Measurements from ENCODE around the gene PRPF19.

The PRPF19 gene

DNA sequence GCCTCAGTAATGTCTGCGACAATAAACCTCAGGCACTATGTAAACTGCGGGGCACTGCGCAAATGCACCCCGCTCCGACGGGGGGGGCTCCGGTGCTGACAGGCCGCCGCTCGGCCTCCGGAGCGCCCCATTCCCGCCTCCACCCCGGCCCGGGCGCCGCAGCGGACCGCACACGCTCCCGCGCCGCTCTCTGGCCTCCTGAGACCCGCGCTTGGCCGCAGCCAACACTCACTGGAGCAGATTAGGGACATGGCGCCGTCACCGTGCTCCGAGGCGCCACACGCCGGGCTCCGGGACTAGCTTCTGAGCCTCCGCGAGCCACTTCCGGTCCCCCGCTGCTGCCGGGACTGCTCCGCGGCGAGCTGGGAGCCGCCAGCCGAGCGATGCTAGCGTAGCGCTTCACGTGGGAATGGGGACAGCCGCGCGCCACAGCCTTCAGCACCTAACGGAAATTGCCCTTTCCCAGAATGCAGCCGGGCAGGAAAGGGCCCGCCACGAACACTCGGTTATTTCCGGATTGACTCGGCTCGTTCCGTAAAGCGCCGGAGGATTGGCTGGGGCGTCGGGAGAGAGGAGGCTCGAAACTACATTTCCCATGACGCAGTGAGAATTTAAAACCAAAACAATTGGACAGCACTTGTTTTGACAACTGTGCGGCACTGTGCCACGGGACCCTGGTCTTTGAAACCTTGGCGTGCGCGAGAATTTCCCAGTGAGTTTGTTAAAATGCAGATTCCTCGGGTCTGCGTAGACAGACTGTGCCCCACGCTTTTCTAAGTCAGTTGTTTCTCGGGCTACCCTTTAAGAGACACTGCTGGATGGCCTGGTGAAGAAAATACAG, at the start of gene PRPF19:
Gene PRPF19, minus strand, starts transcription at position 454 of the 841 bp plus-strand sequence. Its CDS starts 203 bp downstream, at position 251.
- DNase-seq: peak; percentile 97

DNA sequence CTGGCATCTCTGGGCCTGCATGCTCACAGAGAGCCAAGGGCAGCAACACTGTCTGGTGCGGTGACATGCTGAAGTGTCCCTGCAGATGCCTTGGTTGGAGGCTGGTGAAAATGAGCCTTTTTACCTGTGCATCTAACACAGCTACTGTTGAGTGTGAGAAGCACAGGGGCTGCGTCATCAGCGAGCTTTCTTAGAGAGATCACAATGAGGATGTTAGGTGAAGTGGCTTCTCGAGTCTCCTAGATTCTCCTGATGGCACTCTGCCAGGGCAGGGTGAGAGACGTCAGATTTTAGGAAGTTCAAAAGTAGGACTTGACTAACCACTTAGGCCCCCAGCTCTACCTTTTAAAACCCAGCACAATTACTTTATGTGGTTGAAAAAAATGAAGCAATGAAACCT, 49.2 kb upstream of the PRPF19 start:
- peak; percentile 27 for DNase-seq

DNA sequence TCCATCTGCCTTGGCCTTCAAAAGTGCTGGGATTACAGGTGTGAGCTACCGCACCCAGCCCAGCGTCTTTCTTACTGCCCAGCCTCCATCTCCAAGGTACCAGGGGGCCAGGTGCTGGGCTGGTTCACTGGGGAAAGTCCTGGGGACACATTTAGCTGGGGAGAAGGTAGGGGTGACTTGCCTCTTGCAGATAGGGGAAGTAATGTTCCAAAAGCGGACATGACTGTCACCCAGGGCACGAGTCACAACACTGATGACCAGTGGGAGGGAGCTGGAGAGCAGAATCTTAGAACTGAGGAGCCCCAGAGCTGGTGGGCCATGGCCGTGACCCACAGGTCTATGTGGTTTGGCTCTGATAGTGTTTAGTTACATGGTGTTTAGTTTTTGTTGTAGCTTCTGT, 48.0 kb upstream of the PRPF19 start:
- no peak for DNase-seq

DNA sequence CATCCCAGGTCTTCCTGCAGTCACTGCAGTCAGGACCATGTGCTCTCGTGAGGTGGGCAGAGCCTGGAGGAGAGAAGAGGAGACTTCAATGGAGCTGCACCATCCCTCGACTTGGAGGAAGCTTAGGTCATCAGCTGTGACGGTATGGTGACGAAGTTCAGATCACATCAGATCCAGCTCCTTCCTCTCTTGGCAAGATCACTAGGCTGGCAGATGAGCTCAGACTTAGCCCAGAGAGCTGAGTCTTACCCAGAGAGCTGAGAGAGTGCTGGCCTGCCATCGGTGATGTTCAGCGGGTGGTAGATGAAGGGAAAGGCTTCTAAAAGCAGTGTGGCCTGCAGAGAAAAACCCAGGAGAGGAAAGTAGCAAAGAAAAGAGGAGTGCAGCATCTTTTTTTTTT, 47.4 kb upstream of the PRPF19 start:
- DNase-seq: no peak

DNA sequence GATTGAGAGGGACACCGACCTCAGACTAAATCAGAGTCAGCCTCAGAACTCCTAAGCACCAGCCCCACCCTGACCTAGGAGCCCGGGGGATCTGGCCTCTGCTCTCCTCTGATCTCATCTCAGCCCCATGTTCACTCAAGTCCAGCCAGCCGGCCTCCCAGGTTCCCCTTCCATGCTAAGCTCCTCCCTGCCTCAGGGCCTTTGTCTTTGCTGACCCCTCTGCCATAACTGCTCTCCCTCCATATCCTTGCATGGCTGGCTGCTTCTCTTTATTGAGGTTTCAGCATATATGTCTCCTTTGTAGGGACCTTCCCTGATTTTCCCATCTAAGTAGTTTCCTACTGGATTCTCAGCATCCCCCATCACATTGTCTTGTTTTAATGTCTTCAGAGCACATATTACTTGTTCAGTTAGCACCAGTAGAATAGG, 46.4 kb upstream of the PRPF19 start:
- no peak for DNase-seq

DNA sequence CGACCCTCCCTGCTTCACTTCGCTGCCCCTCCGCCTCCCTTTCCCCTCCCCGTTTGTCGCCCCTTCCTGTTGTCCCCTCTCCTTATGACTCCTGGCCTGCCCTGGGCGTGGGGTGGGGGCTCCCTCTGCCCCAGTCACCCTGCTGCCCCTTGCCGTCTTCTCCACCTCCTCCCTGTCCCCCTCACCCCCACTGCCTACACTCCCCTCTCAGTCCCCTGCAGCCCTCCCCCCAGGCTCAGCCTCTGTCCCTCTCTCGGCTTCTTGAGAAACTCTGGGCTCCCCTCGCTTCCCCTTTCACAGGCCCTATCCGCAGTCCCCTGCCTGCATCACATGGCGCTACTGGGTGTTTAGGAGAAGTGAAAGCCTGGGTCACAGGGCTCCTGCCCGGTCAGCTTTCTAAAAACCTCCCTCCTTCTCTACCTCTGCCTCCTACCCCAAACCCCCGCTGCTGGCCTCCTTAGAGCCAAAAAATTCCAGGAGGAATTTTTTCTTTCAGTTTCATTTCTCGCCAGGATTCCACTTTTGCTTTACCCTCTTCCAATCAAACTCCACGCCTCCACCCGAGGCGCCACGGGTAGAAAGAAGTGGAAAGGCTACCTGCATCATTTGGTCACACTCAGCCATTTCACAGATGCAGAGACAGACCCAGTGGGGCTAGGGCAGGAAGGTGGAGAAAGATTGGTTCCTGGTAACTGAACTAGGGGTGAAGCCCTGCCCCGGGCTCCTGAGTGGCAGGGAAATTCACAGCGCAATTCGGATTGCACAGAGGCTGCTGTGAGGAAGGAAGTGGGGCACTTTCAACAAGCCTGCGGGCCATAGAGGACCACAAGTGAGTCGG, 45.7 kb upstream of the PRPF19 start, which contains the start of gene SLC15A3:
Gene SLC15A3, minus strand, starts transcription at position 273 of the 838 bp plus-strand sequence. CDS start 625 bp downstream, outside the sequence.
- DNase-seq: no peak

DNA sequence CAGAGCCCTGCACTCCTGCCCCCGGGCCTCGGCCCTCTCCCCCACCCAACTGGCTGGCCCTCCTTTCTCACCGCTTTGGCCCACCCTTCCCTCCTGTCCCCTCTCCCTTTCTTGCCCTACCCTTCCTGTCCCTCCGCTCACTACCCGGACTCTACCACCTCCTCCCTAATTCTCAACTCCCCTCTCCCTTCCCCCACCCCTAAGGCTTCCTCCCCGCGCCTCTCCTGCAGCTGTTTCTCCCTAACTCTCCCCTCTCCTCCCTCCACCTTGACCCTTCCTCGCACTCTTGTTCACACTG, 45.2 kb upstream of the PRPF19 start:
- no peak for DNase-seq

DNA sequence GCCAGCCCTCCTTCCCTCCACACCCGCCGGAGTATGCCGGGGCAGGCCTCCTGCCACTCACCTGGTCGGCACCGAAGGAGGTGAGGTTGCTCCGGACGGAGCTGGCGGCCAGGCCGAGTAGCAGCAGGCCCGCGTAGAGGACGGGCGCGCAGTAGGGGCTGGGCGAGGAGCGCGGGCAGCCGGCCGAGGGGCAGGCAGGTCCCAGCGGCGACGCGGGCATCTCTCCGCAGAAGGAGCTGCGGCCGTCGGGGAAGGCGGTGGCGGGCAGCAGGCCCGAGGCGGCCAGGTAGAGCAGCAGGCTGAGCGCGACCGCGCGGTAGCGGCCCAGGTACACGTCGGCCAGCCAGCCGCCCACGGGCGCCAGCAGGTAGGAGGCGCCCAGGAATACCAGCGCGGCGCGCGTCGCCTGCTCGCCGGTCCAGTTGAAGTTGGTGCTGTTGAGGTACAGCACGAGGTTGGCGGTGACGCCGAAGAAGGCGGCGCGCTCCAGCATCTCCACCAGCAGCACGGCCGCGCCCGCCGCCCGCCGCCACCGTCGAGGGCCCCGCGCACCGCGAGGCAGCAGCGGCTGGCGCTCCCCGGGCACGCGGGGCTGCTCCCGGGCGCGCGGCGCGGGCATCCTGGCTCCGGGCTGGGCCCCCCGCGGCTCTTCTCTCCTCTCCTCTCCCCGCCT, 44.7 kb upstream of the PRPF19 start:
- DNase-seq: no peak

DNA sequence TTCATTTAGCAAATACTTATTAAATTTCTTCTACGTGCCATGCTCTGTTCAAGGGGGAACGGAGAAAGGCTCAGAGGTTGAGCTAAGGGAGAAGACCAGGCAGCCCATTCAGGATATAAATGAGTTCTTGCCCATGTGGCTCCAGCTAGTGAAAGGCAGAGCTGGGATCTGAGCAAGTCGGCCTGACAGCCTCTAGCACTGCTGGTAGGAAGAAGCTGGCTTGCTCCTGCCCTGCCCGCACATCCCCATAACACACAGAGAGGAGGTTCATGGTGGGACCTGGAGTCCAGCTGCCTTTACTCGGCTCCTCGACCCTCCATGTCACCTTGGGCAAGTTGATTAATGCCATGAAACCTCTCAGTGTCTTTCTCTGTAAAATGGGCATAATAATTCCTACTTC, 43.6 kb upstream of the PRPF19 start:
- DNase-seq: no peak

DNA sequence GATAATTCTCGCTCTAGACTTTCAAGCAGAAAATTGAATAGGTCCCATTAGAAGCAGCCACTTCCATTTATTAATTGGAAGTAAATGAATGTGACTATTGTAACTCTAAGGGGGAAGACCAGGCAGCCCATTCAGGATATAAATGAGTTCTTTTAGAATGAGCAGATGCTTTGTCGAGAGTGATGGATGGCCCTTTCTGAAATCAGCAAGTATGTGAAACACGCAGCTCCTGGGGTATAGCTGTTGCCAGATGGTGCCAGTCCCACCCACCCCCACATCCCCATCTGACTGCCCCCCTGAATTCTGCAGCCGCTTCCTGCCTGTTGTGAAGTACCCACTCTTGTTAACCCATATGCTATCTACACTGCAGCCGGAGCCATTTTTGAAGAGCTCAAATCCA, 41.9 kb upstream of the PRPF19 start:
- DNase-seq: no peak

DNA sequence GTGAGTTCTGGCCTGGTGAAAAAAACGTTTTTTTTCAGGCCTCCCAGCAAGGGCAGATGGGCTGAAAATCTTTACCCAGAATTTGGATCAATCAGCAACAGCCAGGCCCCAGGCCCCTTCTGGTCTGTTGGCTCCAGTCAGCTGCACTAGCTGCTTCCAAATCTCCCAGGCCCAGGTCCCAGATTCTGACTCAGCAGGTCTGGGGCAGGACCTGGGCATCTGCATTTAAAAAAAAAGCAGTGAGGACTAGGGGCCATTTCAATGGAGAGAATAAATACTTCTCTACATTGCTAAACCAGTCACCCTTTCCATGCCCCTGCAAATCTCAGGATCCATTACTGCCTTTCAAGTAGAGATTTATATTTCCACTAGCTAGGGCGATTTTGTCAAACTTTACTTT, 41.3 kb upstream of the PRPF19 start:
- no peak for DNase-seq

DNA sequence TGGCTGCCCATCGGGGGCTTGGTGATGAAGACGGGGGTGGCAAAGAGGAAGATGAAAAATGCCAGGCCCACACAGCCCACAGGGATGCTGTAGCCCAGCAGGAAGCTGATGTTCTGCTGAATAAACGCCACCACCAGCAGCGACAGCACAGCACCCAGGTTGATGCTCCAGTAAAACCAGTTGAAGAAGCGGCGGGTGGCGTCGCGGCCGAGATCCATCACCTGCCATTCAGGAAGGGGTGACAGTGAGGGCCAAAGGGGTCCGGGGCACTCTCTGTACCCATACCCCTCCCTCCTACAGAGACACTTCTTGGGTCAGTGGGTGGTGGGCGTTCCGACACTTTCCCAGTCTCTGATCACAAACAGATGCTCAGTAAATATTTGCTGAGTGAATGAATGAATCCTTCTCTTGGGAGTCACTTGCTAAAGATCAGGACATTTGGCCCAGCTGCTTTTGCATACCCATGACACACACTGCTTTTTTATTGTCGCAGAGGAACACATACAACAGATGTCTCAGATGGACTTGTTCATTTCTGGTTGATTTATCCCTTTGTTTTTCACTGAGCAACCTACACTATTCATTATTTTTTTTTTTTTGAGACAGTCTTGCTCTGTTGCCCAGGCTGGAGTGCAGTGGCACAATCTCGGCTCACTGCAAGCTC, 40.3 kb upstream of the PRPF19 start:
- peak; percentile 16 for DNase-seq

DNA sequence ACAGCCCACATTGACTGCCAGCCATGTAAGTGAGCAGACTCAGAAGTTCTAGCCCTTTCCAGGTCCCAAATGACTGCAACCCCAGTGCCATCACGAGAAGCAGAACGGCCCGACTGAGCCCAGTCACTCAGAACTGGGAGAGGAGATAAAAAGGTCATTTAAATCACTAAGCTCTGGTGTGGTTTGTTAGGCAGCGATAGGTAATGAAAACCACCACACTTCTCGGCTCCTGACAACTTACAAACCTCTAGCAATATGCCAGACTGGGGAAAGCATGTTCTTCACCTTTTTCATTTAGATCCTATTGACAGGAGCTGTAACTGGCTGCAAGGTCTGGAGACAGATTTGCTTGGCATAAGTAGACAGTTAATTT, 38.9 kb upstream of the PRPF19 start:
- DNase-seq: no peak

DNA sequence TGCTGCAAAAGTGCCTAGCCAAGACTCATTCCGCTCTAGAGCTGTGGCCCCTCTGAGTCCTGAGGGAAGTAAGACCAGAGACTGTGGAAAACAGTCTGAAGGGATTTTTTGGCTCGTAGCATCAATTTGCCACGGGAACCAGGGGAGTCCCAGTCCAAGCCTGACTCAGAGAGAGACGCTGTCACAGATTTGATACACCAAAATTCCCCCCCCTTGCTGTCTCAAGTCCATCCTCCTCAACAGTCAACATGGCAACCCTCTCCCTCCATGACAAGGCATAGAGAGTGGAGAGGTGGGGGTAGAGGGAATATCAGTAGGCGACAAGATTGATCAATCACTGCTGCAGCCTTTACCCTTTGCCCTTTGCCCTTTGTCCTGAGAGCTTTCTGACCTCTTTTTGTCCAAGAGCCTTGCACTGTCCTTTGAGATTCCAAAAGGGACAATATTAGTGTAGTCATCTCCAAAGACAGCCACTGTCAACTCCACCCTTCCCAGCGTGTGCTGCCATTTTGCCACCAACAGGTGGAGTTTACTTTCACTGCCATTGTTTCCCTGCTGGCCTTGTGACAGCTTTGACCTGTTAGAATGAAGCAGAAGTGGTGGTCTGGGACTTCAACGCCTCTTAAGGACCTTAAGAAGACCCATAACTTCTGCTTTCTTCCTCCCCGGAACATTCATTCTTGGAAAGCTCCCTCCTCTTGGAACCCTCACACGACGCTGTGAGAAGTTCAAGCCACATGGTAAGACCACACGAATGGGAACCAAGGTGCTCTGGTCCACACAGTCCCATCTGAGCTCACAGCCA, 38.3 kb upstream of the PRPF19 start:
- no peak for DNase-seq

DNA sequence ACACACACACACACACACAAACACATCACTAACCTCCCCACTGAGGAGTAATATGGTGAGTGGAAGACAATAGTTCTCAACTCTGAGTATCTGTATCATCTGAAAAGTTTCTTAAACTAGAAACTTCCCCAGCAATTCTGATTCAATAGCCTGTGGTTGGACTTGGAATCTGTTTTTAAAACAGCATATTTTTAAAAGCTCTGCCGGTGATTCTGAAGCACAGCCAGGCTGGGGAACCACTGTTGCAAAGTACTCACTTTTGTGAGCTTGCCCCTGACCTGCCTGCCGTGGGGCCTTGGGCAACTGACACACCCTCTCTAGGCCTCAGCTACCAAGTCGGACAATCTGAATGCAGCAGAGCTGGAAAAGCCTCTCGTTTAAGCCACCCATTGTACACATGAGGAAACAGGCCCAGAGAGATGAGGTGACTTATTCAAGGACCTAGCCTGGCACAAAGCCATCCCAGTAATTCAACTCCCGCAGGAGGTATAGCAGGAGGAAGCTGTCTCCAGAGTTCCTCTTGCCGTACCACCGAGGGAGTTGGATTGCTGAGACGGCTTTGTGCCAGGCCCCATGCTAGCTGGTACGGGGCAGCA, 36.7 kb upstream of the PRPF19 start:
- DNase-seq: peak; percentile 90

DNA sequence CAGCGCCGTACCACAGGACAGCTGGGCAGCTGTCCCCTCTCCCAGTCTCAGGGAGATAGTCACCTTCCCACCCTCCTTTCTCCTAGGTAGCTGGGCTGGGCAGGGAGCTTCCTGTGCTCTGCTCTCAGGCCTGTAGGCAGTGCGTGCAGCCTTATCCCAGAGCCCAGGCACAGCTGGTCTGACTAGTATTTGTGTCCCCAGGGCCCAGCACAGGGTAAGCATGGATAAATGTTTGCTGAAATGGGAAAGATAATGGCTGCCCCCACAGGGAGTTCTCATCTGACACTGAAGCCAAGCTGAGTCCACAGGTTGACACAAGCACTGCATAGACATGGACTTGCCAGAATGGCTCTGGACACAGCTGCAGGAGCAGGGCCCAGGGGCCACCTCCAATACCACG, 35.8 kb upstream of the PRPF19 start:
- DNase-seq: no peak

DNA sequence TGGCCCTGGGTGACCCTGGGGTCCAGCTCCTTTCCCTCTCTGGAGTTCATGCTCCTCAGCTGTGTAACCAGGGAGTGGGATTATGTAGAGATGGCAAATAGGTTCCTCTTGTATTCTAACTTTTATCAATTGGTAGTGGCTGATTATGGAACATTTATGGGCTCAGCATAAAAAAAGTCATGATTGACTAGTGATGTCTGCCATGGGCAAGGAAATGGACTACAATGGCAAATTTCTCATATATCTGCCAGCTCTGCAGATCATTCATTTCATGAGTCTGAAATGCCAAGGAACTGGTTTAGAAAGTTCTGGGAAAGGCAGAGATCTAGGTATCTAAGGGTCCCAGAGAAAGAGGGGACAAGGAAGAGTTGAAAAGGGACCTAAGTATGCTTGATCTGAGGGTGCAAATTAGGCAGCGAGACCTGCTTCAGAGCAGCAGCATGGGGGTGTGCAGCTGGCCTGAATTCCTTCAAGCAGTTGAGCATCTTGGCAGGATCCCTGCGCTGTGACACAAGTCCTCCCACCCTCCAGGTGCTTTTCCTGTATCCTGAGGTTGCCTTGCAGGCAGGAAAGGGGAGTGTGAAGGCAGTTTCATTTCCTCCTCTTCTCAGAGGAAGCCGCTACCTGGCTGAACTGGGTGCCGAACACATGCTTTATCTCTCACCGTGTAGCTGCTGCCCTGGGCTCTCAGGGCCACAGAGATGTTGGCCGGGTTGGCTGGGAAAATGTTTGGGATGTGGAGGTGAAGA, 35.2 kb upstream of the PRPF19 start:
- DNase-seq: no peak

DNA sequence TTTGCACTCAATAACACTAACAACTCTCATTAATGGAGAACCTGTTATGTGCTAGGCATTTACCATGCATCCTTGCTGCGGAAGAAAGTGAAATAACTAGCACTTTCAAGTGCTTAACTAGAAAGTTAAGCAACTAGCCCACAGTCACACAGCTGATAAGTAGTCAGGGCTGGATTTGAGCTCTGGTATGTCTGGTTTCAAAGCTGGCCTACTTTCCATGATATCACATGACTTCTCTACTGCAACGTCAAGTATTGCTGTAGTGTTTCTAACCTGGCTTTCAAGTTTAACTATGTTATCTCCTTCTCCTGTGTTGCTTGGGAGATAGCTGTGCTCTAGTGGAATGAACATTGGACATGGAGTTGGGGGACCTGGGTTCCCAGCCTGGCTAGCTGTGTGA, 33.5 kb upstream of the PRPF19 start:
- no peak for DNase-seq

DNA sequence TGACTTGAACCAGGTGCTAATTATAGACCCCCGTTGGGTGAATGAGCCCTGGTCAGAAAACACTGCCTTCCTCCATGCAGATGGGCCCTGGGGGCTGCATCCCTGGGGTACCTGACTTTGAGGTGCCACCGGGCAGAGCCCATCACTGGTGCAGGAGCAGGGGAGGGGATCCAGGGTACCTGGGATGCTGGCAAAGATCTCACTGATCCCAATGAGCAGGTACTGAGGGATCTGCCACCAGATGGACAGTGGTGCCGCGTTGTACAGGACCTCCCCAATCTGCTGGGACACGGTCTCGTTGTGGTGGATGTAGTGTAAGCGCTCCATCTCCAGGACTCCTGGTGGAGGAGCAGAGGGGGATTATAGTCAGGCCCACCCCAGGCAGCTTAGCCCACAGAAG, 32.9 kb upstream of the PRPF19 start:
- DNase-seq: no peak

DNA sequence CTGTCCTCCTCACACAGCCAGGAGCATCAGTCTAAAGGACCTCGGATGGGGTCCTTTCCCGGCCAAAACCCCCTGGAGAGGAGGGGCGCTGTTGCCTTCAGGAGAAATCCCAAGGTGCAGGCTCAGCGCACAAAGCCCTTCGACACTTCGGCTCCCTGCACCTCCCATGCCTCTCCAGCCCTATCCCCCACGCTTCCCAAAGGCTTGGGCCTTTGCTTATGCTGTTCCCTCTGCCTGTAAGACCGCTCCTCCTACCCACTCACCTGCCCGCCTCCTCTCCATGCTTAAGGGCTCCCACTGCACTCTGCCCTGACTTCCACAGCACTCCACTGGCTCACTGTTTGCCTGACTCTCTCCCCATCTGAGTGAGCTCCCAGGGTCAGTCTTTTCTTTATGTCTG, 32.1 kb upstream of the PRPF19 start:
- DNase-seq: no peak

DNA sequence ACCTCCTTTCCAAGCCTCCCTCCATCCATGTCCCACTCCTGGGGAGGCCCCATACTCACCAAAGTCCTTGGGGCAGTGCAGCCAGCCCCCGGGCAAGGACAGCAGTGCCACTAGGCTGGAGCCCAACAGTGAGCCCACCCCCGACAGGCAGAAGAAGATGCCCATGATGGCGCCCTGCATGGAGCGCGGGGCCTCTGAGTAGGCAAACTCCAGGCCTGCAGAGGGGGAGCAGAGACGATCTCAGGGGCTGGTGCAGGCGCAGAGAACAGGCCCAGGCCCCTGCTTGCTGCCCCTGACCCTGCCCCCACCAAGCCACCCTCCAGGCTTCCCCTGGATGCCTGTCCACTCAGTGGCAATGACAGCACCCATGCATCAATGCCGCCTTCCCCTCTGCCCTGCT, 31.4 kb upstream of the PRPF19 start:
- DNase-seq: no peak
